22Rv1 (cell line): ENCODE measurements around the gene TECPR2.

ENCODE experiments used
- ZFX ChIP-seq: fragments of 450-650 bp; IDR thresholded peaks from 2 replicates; pipeline ENCODE4 v1.6.1; 2017; ENCODE audit warnings: antibody characterized with exemption, borderline replicate concordance
- TF ChIP-seq, protein P1 (sequence below): fragments of 450-650 bp; IDR thresholded peaks from 2 replicates; pipeline ENCODE4 v1.5.1; 2017; ENCODE audit warnings: mild to moderate bottlenecking

DNA sequence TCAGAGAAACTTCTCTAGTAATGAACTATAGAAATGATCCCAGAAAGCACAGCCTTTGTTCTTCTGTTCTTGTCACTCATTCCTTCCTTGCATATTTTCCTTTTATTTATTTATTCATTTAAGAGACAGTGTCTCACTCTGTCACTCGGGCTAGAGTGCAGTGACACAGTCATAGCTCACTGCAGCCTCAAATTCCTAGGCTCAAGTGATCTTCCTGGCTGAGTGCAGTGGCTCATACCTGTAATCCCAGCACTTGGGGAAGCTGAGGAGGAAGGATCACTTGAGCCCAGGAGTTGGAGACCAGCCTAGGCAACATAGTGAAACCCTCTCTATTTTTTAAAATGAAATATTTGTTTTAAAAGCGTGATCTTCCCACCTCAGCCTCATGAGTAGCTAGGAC is 11.5 kb downstream of the TECPR2 start:
- TF ChIP-seq, protein P1, sequence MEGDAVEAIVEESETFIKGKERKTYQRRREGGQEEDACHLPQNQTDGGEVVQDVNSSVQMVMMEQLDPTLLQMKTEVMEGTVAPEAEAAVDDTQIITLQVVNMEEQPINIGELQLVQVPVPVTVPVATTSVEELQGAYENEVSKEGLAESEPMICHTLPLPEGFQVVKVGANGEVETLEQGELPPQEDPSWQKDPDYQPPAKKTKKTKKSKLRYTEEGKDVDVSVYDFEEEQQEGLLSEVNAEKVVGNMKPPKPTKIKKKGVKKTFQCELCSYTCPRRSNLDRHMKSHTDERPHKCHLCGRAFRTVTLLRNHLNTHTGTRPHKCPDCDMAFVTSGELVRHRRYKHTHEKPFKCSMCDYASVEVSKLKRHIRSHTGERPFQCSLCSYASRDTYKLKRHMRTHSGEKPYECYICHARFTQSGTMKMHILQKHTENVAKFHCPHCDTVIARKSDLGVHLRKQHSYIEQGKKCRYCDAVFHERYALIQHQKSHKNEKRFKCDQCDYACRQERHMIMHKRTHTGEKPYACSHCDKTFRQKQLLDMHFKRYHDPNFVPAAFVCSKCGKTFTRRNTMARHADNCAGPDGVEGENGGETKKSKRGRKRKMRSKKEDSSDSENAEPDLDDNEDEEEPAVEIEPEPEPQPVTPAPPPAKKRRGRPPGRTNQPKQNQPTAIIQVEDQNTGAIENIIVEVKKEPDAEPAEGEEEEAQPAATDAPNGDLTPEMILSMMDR: no peak
- TF ChIP-seq ZFX: no peak
